COLO829 (cell line): Measurements from ENCODE around the gene CLDN25.

Source experiments
- DNase-seq: peaks from one replicate; pipeline ENCODE4 v3.0.0; 2012; ENCODE audit warnings: low spot score

The CLDN25 gene

GRCh38 chr11:113808931-113809330, 29.3 kb downstream of the CLDN25 start:
- DNase-seq: no peak

- no peak for DNase-seq
Observed at GRCh38 chr11:113814181-113814580, 34.6 kb downstream of the CLDN25 start.

GRCh38 chr11:113817162-113817561, 37.6 kb downstream of the CLDN25 start:
- no peak for DNase-seq

- DNase-seq: no peak
Observed at GRCh38 chr11:113817626-113818025, 38.0 kb downstream of the CLDN25 start.

- DNase-seq: no peak
Observed at GRCh38 chr11:113818426-113818825, 38.8 kb downstream of the CLDN25 start.

- no peak for DNase-seq
Observed at GRCh38 chr11:113827477-113827876, 47.9 kb downstream of the CLDN25 start.

- no peak for DNase-seq
Observed at GRCh38 chr11:113828191-113828590, 48.6 kb downstream of the CLDN25 start.

- no peak for DNase-seq
Observed at GRCh38 chr11:113829751-113830150, 50.2 kb downstream of the CLDN25 start.
